GM04503 (cell line): Measurements from ENCODE around the gene HOXB9.

Experiments used
- DNase-seq: peaks from one replicate; pipeline ENCODE4 v3.0.0-alpha.2; 2012; ENCODE audit warnings: low read depth

Gene HOXB9

DNA sequence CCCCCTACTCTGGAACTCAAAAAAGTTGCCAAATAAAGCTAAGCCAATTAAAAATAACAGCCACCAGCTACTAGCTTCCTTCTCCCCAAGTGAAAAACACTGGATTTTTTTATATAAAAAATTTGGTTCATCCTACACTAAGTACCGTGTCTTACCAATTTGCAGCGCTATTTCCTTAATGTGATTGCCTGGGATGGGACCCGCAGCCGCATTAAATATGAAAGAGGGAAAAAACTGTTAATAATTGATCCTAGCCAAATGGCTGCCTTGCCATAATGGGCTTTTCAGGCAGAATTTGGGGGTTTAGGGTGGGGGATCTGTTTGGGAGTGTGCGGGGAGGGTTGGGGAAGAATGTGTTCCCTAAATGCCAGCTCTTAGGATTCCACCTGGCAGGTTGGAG is 2.0 kb downstream of the HOXB9 start:
- DNase-seq = no peak

DNA sequence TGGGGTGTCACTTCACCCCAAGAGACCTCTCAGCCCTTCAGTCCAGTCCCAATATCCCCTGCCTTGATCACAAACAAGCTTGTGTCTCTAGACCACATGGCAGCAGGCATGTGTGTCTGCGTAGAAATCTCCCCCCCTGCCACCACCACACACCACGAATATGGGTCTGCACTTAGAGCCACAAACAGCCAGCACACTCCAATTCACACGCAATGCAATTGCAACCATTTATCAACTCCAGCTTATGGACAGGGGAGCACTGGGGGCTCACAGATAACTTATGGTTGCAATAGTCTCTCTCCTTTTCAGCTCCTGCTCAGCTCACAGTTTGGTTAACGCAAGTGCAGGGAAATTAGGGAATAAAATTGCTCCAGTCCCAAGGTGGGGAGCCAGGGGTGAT is 2.6 kb downstream of the HOXB9 start:
- no peak for DNase-seq

DNA sequence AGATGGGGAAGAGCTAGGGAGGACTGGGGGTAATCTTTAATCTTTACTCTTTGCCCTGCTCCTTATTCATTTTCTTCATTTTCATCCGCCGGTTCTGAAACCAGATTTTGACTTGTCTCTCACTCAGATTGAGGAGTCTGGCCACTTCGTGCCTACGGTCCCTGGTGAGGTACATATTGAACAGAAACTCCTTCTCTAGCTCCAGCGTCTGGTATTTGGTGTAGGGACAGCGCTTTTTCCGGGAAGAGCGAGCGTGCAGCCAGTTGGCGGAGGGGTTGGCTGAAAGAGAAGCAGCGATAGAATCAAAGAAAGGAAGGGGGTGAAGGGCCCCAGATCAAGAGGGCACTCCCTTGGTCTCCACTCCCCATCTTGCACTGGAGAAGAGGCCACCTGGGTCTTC is 3.3 kb downstream of the HOXB9 start:
- DNase-seq = no peak

DNA sequence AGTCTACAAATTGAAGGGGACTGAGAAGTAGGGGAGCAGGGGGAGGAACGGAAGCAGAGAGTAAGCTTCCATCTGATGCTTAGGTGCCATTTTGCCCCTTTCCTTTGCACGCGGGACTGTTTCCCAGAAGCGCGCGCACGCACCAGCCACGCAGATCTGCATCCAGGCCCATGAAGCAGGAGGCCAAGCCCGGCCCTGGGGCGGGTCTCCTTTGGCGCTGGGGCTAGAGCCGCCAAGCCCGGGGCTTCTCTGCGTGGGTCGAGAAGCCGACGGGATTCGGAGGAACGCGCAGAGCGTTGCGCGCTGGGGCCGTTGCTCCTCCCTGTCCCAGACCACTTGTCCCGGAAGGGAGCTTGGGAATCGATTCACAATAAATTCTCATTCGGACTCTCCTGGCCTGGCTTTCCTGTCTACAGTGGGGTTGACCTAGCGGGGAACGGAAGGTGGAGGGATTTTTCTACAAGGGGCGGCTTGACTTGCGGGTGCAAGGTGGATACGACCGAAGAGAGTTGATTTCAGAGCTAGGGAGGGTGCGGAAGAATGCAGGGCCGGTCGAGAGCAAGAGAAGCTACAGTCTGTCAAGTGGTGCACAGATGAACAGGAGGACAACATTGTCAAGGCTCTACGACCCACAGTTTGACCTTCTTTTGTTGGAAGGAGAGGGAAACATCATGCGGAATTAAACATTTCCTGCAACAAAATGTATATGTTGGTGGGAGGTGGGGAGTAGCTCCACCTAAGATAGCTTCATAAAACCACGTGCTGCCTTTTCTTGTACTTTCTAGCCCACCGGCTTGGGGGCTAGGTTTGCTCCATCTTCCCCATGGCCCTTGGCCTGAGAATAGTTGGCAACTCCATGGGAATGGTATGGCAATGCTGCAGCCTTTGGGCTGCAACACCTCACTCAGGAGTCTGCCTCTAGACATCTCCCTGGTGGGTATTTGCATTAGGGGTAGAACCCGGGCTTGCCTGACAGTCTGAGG is 4.5 kb downstream of the HOXB9 start:
- DNase-seq = no peak

DNA sequence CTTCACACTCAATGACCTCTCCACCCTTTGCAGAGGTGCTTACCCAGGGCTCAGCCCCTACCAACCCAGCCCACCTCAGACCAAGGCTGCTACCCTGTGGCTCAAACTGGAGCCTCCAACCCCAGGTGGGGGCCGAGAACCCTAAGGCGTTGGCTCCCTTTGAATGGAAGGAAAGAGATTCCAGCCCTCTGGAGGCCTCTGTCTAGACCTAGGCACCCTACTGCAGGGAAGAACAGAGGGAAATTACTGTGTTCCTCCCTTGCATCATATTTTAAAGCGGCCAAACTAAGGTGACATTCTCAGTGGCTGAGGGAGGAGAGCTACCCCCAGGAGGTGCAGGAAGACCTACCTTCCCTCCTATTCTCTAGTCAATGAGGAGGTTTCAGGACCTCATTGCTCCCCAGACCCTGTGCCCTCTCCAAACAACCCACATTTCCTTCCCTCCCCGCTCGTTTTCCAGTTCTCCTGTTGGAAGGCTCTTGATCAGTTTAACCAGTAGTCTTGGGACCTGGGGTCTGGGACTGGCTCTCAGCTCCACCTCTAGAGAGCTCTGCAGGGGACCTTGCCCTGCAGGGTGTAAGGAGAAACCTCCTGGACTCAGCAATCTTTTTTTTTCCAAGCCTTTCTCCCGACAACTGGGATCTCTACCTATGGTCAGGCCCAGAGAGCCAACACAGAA is 5.6 kb downstream of the HOXB9 start:
- no peak for DNase-seq

DNA sequence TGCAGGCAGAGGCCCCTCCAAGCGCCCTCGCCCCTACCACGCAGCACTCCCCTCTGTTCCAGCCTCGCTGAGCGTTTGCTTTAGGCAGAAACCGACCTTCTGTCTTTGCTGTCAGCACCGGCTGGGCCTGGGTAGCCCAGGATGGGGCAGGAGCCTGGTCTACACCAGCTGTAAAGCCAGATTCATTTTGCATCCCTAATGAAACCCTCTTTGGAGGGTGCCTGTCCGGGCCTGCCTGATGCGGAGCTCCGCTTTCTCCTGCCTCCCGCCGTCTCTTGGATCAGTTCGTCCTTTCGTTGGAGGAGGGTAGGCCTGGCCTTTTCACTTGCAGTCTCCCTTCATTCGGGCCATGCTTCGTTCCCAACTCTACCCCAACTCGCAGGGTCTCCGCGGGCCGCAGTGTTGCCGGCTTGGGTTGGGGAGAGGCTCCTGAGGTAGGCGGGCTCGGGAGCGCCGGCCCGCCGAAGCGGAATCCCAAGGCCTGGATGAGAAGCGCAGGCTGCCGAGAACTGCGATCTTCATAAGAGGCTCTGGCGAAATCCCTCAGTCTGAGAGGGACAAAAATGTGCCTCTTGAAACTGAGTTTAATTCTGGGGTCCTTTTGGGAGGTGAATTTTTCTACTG is 6.2 kb downstream of the HOXB9 start:
- DNase-seq = no peak

DNA sequence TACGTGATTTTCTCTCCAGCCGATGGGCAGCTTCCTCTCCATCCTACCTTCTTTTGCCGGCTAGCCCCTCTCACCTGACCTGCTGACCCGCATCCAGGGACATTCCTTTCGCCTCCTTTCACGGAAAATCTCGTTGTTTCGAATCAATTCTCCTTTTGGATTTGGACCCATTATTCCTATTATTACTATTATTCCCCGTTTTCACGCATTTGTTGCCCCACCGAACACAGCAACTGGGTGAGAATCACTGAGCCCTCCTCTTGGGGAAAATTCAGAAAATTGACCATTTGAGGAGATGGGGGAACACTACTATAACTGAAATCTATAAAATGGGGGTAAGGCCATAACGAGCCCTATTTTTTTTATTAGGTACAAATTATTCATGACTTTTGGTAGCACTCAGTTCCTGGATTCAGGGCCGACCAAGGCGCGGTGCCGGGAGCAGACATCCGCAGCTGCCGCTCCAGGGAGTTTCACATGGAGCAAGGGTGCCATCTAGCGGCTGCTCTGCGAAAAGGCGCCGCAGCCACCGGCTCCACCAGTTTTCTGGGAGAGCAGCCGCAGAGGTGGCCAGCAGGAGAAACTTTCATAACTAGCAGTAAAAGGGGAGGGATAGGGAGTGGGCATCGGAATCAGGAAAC is 7.8 kb downstream of the HOXB9 start:
- DNase-seq = no peak

DNA sequence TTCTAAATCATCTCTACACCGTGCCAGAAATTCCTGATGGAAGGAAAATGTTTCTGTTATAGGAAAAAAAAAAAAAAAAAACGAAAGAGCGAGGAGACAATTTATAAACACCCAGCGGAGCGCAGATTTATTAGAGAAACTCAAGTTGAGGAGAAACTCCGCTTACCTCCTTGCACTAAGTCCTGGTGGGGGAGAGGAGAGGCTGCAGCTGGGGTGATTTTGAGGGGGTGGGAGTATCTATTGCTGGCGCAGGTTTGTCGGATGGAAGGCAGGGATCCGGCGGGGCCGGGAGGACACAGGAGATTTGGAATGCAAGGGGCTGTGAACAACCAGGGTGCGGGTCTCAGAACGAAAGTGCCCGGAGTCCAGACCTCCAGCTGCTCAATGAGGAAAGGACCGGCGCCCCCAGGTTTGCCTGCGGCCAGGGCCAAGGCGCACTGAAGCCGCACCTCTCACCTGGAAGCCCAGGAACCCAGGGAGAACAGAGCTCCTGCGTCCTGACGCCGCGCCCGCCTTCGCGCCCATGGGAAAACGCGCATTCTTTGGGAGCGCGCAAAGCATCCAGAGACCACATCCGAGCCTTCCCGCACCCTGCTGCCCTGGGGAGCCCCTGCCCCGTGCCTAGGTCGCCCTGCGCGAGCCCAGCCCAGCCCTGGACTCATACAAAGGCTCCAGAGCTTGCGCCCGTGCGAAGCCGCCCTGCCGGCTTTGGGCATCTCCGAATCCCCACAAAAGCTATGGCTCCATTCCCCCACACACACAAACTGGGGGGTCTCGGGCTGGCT is 8.5 kb downstream of the HOXB9 start:
- DNase-seq = no peak

DNA sequence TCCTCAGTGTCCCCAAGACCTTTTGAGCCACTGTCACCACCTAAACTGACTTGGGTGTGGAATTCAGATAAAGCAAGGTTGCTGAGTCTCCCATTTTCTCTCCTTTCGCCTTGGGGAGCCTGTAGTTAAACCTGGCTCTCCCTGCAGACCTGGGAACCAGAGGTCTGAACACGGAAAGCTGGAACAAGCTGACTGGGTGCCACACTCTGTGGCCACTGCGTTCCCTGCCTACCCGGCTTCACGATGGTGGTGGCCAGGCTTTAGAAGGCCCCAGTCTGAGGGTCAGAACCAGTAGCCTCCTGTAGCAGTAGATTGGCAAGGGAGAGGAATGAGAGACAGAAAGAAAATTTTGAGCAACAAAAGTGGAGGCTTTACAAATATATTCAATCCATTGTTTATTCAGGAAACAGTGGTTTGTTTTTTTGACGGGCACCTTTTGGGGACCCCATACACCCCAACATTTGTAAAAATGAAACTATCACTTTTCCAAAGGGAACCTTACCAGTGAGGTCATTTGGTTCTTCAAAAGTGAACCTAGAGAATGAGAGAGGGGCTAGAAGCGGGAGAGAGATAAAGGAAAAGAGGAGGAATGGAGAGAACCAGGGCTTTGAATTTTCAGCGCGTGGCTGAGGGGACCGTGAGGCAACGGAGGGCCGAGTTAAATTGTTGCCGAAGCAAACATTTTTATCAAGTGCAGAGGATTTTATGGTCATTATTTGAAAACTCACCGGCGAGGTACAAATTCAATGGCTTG is 9.3 kb downstream of the HOXB9 start:
- DNase-seq = no peak

DNA sequence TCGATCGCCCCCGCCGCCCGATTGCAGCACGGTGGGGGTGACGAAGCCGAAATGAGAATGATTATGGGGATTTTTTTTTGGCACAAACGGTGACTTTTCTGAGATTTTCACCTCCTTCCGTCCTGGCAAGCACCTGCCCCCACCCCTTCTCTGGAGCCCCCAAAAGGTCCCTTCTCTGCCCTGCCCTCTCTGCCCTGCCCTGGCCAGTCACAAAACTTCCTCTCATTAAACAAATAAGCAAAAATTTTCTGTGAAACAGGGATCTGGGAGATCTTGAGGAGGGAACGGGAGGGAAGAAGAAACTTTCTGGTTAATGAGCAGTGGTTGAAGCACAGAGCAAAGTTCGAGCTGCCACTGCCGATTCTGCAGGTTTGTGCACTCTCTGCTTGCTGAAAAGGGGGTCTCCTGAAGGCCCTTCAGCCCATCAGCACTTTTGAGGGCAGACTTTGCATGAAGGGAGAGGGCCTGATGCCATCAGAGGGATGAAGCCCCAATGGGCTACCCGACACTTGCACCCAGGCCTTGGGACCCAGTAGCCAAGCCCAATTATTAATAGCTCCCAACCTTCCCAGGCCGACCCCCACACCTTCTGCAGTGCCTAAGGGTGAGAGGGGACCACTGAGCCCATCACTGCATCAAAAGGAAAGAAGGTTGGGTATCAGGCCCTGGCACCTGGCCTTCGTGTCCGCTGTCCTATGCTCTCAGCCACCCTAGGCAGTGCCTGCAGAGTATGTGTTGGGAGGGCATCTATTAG is 10.0 kb downstream of the HOXB9 start:
- no peak for DNase-seq

DNA sequence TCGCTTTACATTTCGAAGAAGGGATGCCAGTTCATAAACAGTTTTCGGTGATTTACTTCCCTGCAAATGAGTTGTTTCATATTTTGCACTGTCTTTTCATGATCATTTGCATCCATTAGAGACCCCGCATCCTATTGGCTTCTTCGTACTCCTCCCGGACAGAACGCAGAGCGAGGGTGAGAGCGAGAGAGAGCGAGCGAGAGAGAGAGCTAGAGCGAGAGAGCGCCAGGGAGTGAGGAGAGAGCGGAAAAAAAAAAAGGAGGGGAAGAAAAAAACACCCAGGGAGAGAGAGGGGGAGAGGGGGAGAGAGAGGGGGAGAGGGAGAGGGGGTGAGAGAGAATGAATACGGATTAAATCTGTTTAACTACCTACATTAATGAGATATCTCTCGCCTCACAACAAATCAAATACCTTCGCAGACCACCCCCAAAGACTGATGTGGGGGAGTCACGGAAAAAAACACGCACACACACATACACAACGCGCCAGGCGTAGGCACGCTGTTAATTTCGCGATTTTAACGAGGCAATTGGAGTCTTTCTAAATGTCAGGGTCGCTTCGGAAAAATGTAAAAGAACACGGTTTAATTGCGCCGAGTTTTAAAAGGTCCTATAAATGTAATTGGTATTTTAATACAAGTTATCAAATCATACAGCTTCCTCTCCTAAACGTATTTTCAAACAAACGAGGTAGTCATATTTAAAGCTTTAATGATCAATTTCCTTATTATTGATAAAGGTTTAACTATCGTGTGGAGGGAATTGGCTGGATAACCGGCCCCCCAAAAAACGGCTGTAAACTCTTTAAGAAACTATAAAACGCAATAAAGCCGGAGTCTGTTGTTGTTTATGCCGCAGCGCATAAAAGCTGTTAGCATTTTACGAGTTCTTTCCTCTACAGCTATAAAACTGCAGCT is 10.9 kb downstream of the HOXB9 start, which contains the start of gene HOXB8:
HOXB8 (minus strand) TSS at position 246 of the 916 bp plus-strand sequence. CDS start 588 bp downstream, outside the sequence.
- DNase-seq = no peak

DNA sequence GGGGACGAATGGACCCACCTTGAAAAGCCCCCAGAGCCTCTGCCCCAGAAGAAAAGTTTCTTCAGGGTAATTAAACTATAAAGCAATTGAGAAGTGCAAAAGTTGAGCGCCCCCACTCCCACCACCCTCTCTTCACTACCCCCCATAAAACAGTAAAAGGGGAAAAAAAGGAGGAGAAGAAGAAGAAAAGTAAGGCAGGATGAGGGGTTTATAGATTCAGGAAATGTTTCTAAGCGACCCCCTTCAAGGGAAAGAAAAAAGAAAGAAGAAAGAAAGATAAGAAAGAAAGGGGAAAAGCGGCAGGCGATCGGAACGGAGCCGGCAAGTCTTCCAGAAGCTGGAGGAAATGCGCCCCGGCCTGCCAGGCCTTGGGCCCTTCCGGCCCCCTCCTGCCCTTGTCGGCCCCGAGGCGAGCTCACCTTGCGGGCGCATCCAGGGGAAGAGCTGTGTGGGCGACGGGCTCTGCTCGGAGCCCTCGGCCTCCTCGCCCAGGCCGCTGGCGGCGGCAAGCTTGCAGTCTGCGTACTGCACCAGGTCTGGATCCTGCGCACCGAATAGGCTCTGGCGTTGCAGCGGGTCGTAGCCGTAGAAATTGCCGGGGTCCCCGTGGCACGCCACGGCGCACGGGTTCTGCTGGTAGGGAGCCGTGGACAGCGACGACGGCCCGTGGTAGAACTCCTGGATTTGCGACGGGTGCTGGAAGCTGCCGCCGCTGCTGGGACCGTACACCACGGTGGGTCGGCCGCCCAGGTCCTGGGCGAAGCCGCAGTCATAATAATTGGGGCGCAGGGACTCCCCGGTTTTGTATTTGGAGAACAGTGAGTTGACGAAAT is 12.1 kb downstream of the HOXB9 start:
- no peak for DNase-seq

DNA sequence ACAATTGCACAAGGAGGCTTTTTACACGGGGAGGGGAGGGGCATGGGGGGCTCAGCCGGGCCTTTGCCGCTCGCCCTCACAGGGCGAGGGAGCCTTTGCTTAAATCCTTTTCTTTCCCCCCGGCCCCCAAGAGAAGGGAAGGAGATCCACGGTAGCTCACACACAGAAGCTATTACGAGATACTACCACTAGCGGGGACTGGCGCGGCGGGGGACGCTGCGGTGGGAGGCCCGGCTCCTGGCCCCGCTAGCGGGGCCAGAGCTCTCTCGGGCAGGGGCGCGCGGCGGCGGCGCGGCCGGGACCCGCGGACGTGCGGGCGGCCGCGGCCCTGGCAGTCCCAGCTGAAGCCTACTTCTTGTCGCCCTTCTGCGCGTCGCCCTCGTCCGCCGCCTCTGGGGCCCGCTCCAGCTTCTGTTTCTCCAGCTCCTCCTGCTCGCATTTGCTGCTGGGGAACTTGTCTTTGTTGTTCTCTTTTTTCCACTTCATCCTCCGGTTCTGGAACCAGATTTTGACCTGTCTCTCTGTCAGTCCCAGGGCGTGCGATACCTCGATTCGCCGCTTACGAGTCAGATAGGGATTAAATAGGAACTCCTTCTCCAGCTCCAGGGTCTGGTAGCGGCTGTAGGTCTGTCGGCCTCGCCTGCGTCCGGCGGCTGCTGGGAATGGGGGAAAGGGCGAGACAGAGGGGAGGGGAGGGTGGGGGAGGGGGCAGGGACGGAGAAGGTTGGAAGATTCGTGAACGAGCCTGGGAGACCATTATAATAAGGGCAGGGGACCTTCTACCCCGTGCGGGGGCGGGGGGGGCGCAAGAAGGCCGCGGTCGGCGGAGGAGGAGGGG is 13.1 kb downstream of the HOXB9 start:
- no peak for DNase-seq

DNA sequence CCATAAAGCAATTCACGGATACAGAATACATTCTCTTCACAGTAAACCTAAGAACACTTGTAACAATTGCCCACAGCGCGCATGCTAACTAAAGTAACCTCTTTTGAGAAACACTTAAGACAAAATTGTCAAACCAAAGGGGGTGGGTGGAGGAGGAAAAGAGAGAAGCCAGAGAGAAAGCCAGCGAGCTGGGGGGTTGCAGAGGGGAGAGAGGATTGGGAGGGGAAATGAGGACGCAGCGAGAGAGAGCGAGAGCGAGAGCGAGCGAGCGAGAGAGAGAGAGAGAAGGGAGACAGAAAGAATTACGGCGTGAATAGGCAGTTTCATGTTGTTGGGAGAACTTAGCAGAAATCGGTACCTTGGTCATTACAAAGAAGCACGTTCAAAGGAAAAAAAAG is 13.7 kb downstream of the HOXB9 start:
- DNase-seq = no peak

DNA sequence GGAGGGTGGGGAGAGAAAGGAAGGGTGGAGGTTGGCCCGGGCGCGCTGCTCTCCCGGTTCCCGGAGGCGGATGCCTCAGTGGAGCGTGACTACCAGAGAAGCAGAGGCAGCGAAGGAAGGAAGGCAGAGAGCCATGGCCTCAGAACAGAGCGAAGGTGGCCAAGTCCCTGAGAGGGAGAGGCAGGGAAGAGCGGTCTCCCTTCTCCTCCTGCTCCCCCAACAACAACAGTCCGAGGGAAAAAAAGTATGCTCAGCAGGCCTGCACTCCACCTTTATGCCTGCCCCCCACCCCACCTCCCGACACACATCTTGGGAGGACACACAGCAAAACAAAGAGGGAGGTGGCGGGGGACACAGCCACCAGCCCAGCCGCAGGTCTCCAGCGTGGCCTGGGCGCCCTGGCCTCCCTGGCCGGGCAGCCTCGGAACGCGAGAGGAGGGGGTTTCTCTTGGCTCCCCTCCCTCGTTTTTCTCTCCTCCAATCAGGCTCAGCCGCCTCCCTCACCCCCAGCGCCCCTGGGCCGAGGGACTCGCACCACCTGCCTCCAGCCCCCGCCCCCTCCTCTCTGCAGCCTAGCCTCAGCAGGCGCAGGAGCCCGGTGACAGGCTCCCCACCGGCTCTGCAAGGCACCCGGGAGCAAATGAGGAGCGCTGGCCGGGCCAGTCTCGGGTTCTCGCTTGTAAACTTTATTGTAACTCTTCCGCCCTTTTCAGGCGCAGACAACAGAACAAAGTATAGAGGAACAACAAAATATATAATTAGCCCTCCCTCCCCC is 14.3 kb downstream of the HOXB9 start:
- DNase-seq = no peak

DNA sequence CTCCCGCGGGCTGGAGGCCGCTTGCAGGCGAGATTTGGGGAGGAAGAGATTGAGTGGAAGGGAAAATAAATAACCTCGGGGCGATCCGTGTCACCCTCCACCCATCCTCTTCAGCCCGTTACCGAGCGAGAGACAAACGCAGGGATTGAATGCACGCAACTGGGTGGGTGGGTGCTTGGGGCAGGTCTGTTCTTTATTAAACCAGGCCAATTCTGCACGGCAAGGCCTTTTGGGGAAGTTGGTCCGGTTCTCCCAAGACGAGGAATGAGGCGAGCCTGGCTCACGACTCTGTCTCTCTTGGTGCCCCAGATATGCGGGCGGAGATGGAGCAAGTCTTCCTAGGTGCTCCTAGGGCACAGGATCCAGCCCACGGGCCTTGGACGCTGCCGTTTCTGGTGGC is 14.9 kb downstream of the HOXB9 start:
- no peak for DNase-seq
